Measurements from ENCODE around the gene IRF5.

DNA sequence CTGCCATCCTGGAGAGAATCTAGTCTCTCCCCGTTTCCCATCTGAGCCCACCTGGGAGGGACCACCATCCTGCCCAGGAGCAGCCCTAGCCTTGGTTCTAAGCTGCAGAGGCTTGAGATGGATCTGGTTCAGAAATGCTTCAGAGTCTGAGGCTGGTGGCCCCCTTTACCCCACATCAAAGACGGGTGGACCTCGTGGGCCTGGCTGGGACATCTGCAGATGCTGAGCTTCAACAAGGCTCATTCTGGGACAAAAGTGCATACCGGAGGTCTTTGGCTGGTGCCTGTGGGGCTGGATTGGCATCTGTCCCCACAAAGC, 4.9 kb upstream of the IRF5 start:
- no peak for TF ChIP-seq CTCF (IDR thresholded peaks at IDR 0.05)
- no peak for TF ChIP-seq POLR2A (IDR thresholded peaks at IDR 0.05)
